T-helper 2 cell (primary cell): Measurements from ENCODE around the gene AADAT.
"Not testable (repeated sequence)": the region's sequence is repeated elsewhere in the genome, so short reads cannot be mapped to it uniquely, and the experiment has no call there.

Source experiments
- DNase-seq, 5 experiments: peaks; one replicate each; pipeline versions ENCODE4 v3.0.0 to v3.0.0-alpha.2; 2012 to 2022
- total RNA-seq, 2 donors: gene quantifications; one replicate each; lab custom pipeline; 2026; lab: John Stamatoyannopoulos, UW

The AADAT gene
- 0 to 0.34 reads per million in 2 donors for total RNA-seq

DNA sequence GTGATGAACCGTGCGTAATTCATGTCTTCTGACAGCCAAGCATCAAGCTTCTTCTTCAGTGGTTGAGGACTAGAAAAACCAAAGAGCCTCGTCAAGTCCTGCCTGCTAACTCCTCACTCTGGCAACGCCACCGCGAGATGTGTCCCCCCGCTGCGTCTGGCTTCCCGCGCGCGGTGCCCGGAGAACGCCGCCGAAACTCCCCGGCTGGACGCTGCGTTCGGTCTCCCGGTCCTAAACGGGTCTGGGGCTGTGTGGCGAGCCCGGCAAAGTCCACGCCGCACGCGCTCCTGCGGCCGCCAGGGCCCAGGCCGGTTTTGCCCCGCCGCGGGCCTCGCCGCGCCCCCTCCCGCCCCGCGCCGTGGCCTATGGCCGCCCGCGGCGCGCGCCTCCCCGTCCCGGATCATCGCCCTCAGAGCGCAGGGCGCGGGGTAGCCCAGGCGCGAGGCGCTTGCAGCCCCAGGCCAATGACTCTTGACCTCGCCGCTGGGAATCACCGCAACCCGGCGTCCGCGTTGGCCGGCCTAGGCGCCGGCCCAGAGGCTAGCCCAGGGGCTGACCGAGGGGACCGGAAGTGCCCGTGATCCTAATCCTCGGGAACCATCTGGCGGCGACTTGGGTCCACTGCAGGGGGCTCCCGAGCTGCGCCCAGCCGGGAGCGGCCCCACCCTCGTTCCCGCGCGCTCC, at the start of gene AADAT:
Gene AADAT, minus strand, starts transcription at position 289 of the 684 bp plus-strand sequence. Its CDS starts 266 bp downstream, at position 23.
- peak in 1 of 5 experiments; percentile 8 for DNase-seq

DNA sequence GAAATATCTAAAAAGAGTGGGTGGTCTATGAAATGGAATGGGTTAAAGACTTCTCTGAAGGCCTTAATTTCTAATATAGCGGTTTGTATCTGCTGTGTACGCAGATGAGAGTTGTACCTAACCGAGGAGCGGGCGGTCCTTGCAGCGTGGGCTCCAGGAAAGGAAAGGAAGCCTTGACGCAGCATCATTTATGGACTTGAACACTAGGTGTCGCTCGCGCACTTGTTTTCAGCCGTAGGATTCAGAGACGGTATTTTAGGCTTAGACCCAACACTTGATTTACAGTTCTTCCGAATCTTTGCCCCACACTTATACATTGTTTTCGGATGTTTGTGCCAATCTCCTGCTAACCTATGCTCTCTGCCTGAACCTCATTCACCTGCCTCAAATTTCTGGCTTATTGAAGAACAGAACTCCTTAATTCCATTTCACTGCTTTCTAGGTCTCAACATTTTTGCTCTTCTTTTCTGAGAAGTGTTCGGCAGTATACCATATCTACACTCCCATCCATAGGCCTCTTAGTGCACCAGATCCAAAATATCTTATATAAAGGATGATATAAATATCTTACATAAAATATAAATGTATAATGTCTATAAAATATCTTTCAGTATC, 48.9 kb upstream of the AADAT start:
- peak in 4 of 5 experiments; percentile 12 to 65 (median 48) for DNase-seq

DNA sequence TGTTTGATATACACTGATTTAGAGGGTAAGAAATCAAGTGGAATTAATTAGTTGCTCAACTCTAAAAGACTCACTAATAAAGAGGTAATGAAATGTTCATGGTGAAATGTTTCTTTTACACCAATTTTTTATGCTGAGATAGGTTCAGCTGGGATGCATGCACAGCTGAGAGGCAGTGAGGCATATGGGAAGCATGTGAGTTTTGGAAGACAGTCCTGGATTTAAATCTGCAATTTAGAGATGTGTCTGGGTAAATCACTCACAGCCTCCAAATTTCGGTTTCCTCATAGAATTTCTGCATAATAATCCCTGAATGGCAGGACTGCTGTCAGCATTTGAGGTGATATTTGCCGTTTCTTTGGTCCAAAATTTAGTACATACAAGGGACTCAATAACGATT, 48.2 kb upstream of the AADAT start:
- DNase-seq, result no peak

DNA sequence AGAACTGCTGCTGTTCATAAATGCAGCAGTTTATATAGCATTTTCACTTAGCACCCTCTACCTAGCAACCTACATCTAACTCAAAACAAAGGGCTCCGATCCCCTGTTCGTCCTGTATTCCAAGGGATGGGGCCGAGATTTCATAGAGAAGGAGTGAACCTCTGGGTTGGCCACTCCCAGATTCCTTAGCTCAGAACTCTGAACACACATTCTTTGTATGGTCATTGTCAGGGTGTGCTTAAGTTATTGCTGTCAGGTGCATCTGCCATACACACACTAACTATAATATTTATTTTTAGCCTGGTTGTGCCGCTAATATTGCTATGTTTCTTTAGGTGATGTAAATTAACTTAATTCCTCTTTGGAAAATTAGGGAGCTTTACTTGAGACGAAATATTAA, 47.7 kb upstream of the AADAT start:
- no peak for DNase-seq

DNA sequence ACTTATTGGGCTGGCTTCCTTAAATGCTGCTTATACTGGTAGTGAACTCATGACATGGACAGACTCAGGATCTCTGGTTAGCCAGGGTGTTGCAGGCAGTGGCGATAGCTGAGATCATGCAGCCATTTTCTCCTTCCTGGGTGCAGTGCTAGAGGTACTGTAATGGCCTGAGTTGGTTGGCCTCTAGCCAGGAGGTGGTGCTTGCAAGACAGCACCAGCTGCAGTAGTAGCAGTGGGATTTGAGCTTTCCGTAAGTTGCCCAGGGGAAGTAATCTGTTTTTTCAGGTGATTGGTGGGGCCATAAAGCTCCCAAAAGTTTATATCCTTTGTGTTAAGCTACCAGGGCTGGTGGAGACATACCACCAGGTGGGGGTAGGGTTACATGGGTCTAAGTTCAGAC, 45.1 kb upstream of the AADAT start:
- no peak for DNase-seq

DNA sequence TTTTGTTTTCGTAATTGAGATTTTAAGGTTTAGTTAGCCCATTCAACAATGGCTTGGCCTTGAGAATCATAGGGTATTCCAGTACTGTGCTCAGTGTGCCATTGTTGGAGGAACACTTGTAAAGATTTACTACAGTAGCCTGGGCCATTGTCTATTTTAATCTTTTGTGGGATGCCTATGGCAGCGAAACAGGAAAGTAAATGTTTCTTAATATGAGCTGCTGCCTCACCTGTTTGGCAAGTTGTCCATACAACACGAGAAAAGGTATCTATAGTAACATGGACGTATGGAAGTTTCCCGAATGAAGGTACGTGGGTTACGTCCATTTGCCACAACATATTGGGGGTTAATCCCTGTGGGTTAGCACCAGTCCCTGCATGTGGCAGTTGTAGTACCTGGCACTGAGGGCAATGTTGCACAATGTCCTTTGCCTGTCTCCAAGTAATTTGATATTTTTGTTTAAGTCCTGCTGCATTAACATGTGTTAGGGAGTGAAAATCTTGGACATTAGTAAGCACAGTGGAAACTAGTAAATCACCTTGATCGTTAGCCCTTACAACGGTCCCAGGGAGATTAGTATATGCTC, 38.6 kb upstream of the AADAT start:
- DNase-seq, result no peak

DNA sequence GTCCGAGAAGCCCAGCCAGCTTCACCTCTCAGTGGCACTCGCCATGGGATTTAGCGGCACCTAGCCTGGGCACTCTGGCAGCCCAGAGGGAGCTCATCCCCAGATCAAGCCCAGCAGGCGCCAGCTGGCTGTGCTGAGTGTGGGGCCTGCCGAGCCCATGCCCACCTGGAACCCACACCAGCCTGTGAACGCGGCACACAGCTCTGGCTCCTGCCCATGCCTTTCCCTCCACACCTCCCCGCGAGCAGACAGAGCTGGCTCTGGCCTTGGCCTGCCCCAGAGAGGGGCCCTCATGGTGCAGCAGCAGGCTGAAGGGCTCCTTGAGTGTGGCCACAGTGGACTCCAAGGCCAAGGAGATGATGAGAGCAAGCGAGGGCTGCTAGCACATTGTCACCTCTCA, 38.0 kb upstream of the AADAT start:
- DNase-seq, result no peak

DNA sequence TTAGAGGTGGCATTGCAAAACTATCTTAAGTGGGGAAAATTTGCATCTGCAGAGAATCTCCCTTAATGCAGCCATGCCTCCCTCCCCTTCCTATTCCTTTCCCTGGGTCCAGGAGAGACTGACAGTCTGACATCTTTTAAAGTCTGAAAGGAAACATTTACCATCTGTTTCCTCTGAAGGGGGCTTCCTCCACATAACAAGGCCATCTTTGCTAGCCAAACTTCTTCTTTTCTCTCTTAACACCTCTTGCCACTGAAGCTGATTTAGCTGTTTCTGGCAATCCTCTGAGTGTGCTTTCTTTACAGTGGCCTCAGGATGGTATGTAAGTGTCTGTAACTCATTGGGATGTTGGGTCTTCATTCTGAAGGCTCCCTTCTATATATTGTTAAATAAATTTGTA, 34.6 kb upstream of the AADAT start:
- no peak for DNase-seq

DNA sequence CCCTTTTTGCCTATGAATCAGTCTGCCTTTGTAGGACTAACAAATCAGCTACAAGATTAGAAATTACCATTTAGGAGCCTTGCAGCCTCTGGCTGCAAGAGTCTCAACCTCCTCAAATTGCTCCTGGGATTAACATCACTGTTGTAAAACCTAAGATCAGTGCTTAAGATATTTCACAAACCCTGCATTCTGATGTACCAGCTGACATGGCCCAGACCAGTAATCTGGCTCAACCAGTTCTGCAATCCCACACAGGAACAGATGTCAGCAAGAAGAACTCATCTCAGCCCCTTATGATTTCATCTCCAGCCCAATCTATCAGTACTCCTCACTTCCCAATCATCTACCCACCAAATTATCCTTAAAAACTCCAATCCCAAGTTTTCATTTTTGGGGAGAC, 32.5 kb upstream of the AADAT start:
- DNase-seq, result no peak

DNA sequence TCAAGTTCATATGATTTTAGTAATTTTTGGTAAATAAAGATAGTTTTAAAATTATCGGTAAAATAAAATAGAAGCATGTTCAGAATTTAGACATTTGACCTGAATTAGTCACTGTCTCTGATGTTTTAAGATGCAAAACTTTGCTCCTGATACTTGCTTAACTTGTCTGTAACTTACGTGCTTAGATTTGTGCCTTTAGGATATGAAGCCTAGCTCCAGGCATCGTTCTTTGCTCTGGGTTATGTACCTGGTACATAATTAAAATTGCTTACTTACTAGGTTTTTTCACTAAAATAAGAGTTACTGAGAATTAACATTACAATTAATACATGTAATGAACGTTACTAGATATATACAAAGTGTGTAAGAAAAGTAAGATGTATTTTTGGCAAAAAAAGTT, 24.9 kb upstream of the AADAT start:
- DNase-seq, result no peak

DNA sequence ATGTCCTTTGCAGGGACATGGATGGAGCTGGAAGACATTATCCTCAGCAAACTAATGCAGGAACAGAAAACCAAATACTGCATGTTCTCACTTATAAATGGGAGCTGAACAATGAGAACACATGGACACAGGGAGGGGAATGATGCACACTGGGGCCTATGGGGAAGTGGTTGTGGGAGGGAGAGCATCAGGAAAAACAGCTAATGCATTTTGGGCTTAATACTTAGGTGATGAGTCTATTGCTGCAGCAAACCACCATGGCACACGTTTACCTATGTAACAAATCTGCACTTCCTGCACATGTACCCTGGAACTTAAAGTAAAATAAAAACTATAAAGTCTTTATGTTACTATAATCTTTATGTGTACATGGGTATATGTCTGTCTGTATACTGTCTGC, 24.4 kb upstream of the AADAT start:
- not testable (repeated sequence) for DNase-seq

DNA sequence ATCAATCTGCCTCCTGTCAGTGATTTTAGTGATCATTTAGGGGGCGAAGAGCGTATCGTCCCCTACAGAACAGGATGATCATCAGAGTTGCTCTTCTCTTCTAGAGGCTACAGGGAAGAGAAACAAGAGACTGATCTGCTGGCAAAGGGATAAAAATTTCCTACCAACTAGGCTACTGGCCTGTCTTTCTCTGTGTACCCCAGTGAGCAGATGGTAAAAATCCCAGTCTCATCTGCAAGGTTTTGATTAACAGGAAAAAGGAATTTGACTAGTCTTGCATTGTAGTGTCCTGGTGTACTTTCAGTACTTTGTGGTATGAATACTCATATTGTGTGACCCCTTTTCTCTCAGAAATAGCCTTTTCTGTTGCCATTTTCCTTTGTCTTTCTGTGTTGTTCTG, 21.8 kb upstream of the AADAT start:
- no peak for DNase-seq

DNA sequence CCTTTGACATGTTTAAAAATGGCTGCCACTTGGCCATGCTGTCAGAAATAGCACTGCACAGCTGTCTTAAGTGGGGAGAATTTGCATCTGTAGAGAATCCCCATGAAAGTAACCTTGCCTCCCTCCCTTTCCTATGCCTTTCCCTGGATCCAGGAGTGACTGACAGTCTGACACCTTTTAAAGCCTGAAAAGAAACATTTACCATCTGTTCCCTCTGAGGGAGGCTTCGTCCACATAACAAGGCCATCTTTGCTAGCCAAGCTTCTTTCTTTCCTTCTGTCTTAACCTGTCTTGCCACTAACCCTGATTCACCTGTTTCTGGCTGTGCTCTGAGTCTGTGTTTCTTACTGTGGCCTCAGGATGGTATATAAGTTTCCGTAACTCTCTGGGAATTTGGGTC, 21.3 kb upstream of the AADAT start:
- DNase-seq, result no peak

DNA sequence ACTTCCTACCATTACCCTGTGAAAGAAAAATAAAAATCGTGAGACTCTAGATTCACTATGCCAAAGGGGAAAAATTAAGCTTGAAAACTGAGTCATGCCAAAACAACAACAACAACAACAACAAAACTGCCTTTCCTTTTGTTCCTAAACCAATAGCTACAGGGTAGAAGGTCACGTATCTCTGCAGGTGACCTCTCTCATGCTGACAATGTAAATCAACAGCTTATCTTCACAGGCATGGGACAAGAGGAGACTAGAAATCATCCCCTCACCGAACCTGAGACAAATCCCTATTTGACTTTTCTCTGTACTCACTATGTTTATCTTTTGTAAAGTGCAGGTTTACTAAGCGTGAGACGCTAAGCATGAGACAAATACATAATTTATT, 20.5 kb upstream of the AADAT start:
- no peak for DNase-seq

DNA sequence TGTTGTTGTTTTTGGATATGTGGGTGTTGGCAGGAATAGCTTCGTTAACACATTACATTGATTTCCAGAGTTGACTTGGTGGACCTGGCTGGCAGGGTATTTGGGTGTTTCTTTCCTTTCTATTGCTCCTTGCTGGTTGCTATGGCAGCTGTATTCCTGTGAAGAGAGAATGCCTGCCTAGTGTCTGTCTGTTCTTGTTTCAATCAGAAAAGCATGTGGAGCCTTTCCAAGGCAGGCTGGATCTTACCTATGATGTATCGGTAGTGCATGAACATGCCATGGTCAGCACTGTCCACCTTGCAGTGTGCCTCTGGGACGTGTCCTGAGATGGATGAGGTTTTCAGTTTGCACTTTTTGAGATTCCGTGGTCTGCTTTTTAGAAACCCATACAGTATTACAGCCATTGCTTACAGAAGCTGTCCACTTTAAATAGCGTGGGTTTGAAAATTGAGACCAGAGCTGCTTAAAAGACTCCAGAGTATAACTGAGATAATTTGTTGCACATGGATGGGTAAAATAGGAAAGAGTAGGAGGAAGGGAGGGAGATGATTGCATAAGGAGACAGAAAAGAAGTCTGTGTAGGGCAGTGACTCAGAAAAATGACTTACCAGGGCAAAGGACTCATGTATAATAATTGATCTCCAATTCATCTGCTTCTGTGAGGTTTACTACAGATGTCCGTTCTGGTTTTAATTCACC, 20.0 kb upstream of the AADAT start:
- no peak for DNase-seq

DNA sequence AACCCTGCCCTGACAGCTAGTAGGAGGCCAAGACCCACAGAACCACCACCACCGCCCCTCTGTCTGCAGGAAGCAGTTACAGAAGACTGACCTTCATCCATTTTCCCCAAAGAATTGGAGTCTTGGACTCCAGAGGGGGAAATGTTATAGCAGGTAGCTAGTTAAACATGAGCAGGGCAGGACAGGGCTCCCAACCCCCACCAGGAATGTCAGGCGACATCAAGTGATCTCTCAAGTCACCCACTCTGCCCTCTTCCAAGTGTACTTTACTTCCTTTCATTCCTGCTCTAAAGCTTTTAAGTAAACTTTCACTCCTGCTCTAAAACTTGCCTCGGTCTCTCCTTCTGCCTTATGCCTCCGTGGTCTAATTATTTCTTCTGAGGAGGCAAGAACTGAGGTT, 17.1 kb upstream of the AADAT start:
- DNase-seq, result no peak

DNA sequence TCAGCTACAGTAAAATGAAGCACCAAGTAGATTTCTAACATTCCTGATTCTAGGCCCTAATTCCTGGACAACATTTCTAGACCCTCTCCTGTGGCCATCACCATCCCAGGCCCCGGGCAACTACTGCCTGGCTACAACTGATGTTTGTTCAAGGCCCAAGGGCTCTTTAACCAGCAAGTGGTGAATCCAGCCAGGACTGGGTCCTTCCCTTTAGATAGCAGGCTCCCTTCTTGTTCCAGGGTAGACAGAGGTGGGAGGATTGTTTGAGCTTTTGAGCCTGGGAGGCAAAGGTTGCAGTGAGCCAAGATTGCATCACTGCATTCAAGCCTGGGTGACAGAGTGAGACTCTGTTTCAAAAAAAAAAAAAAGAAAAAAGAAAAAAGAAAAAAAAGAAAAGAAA, 12.7 kb upstream of the AADAT start:
- DNase-seq, result no peak

DNA sequence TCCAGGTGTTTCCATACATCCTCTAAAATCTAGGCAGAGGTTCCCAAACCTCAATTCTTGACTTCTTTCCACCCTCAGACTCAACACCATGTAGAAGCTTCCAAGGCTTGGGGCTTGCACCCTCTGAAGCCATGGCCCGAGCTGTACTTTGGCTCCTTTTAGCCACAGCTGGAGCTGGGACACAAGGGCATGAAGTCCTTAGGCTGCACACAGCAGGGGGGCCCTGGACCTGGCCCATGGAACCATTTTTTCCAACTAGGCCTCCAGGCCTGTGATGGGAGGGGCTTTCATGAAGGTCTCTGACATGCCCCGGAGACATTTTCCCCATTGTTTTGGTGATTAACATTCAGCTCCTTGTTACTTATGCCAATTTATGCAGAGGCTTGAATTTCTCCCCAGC, 8.4 kb upstream of the AADAT start:
- DNase-seq, result not testable (repeated sequence)

DNA sequence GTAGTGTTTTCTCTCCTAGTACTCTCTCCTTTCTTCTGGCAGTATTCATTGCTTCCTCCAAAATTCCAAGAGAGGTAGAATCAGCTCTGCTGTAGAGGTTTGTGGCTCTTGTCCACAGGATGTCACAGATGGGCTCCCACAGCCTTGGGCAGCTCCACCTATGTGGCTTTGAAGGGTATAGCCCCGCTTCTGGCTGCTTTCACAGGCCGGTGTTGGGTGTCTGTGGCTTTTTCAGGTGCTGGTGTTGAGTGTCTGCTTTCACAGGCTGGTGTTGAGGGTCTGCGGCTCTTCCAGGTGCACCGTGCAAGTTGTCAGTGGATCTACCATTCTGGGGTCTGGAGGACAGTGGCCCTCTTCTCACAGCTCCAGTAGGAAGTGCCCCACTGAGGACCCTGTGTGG, 7.9 kb upstream of the AADAT start:
- no peak for DNase-seq

DNA sequence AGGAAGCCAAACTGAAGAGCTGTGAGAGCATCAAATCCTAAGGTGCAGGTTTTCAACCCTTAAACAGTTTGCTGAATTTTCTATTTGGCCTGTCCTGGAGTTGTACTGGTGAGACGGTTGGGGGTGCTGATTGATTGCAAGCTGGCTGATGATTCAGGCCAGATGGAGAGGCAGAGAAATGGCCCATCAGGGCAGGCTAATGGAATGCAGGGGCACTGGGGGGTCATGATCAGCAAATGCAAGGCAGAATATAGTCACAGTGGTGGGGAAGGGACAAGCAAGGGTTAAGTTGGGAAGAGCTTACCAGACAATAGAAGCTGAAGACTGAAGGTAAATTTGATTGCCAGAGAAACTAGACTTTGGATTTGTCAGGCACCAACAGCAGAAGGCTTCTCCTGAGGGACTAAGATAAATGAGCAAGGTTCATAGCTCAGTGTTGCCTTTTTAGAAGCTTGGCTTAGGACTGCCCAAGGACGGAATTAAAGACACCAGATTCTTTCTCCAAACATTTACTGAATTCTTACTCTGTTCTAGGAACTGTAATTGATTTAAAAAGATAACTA, 4.3 kb upstream of the AADAT start:
- DNase-seq, result no peak

DNA sequence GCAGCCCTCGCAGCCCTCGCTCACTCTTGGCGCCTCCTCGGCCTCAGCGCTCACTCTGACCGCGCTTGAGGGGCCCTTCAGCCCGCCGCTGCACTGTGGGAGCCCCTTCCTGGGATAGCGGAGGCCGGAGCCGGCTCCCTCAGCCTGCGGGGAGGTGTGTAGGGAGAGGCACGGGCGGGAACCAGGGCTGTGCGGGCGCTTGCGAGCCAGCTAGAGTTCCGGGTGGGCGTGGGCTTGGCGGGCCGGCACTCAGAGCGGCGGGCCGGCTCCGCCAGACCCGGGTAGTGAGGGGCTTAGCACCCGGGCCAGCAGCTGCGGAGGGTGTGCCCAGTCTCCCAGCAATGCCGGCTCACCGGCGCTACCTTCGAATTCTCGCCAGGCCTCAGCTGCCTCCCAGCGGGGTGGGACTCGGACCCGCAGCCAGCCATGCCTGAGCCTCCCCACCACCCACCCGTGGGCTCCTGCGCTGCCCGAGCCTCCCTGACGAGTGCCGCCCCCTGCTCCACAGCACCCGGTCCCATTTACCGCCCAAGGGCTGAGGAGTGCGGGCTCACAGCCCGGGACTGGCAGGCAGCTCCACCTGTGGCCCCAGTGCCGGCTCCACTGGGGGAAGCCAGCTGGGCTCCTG, 1.4 kb upstream of the AADAT start:
- DNase-seq, result no peak

DNA sequence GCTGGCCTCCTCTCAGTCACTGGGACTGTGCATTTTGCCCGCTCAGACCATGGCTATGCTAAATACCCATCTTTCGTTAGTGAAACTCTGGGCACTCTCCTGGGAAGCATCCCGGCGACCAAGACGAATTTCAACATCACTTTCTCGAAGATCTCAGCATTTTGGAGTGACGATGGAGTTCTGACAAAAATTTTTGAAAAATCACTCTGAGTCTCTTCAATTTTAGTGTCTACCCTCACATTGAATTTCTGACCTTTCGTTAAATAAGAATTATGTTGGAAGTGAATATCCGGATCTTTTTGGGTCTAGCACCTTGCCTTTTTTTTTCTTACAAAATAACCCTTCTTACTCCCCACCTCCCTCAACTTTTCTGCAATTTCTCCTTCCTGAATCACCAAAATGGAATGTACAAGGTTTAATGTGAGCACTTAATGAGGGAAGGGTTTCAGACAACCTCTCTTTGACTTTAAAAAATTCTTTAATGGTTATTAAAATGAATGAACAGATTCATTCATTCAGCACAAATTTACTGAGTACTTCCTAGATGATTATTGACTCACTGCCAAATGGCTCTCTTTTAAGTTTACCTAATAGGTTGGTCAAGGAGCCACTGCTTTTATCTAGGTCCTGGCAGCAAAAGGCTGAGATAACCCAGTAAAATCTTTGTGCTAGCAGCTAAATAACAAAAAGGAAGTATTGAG, 746 bp upstream of the AADAT start:
- DNase-seq, result no peak
